ENCODE measurements around the gene EIF2AK2.
"Not testable (repeated sequence)": the region's sequence is repeated elsewhere in the genome, so short reads cannot be mapped to it uniquely, and the experiment has no call there.

EIF2AK2 gene

GRCh38 chr2:37201766-37202165 is 45.0 kb upstream of the EIF2AK2 start:
- TF ChIP-seq CTCF (IDR thresholded peaks at IDR 0.05; ENCODE audit: low read depth, low read length) (no peak), EZH2phosphoT487 (IDR thresholded peaks at IDR 0.05; ENCODE audit: low read depth) (no peak)
- Histone ChIP-seq H3K4me1 (ENCODE audit: low read length) (peaks cover 7% of the 10 kb centered on the region), H4K20me1 (ENCODE audit: insufficient read depth, low read length) (peaks cover 7% of the 10 kb centered on the region; the same call in 1 of the 2 replicates), H3K27ac (ENCODE audit: low read length) (no peak overlapping the region), H3K79me2 (ENCODE audit: low read length) (peaks cover 57% of the 10 kb centered on the region), H3K9ac (ENCODE audit: low read length) (no peak overlapping the region), H3K4me2 (ENCODE audit: low read length) (no peak overlapping the region), H3K36me3 (replicated peaks; ENCODE audit: low read depth, low read length) (peaks cover 66% of the 10 kb centered on the region), H3K9me3 (ENCODE audit: insufficient read depth, low read length) (peaks cover 6% of the 10 kb centered on the region; the same call in 1 of the 2 replicates), H3K27me3 (ENCODE audit: low read depth, low read length) (no peaks in the 10 kb centered on the region), H3K4me3 (ENCODE audit: low read length) (no peak overlapping the region), H2AFZ (ENCODE audit: low read depth, low read length) (no peak overlapping the region)

DNA sequence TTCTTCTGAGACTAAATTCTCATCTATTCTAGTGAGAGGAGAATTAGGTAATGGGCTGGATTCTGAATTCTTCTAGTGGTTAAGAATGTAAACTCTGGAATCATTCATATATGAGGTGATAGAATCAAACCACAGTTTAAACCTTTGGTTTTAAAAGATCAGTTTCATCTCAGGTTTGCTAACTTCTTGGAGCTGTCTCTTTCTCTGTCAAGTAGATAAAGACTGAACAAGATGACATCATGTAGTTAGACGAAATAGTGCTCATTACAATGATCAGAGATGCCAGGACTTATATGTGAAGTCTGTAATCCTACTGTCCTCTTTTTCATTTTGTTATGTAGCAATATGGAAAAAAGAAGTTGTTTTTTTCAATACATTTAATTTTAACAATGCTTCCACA is 44.4 kb upstream of the EIF2AK2 start:
- H3K79me2 ChIP-seq (ENCODE audit: low read length): peaks cover 56% of the 10 kb centered on the region
- H2AFZ ChIP-seq (ENCODE audit: low read depth, low read length): no peak overlapping the region
- no peak overlapping the region for H3K4me2 ChIP-seq (ENCODE audit: low read length)
- H3K4me1 ChIP-seq (ENCODE audit: low read length): peaks cover 7% of the 10 kb centered on the region
- no peak overlapping the region for H3K4me3 ChIP-seq (ENCODE audit: low read length)
- peaks cover 6% of the 10 kb centered on the region; the same call in 1 of the 2 replicates for H3K9me3 ChIP-seq (ENCODE audit: insufficient read depth, low read length)
- no peak for TF ChIP-seq EZH2phosphoT487 (IDR thresholded peaks at IDR 0.05; ENCODE audit: low read depth)
- TF ChIP-seq CTCF (IDR thresholded peaks at IDR 0.05; ENCODE audit: low read depth, low read length): no peak
- 0 out of 2 replicates have a peak, but pooled peaks cover 4% of the 10 kb centered on the region for H4K20me1 ChIP-seq (ENCODE audit: insufficient read depth, low read length)
- H3K36me3 ChIP-seq (replicated peaks; ENCODE audit: low read depth, low read length): peaks cover 60% of the 10 kb centered on the region
- H3K9ac ChIP-seq (ENCODE audit: low read length): no peak overlapping the region
- H3K27ac ChIP-seq (ENCODE audit: low read length): no peak overlapping the region
- no peaks in the 10 kb centered on the region for H3K27me3 ChIP-seq (ENCODE audit: low read depth, low read length)

GRCh38 chr2:37198681-37199065 is 41.9 kb upstream of the EIF2AK2 start:
- Histone ChIP-seq H3K36me3 (replicated peaks; ENCODE audit: low read depth, low read length) (peaks cover 40% of the 10 kb centered on the region), H3K27me3 (ENCODE audit: low read depth, low read length) (no peaks in the 10 kb centered on the region), H3K4me1 (ENCODE audit: low read length) (peaks cover 10% of the 10 kb centered on the region), H3K27ac (ENCODE audit: low read length) (no peak overlapping the region), H3K4me3 (ENCODE audit: low read length) (no peak overlapping the region), H2AFZ (ENCODE audit: low read depth, low read length) (no peak overlapping the region), H3K79me2 (ENCODE audit: low read length) (peaks cover 43% of the 10 kb centered on the region), H3K4me2 (ENCODE audit: low read length) (no peak overlapping the region), H4K20me1 (ENCODE audit: insufficient read depth, low read length) (0 out of 2 replicates have a peak, but pooled peaks cover 4% of the 10 kb centered on the region), H3K9me3 (ENCODE audit: insufficient read depth, low read length) (peaks cover 3% of the 10 kb centered on the region; the same call in 1 of the 2 replicates), H3K9ac (ENCODE audit: low read length) (no peak overlapping the region)
- TF ChIP-seq EZH2phosphoT487 (IDR thresholded peaks at IDR 0.05; ENCODE audit: low read depth): no peak
- no peak for TF ChIP-seq CTCF (IDR thresholded peaks at IDR 0.05; ENCODE audit: low read depth, low read length)

GRCh38 chr2:37196320-37197195 is 39.8 kb upstream of the EIF2AK2 start, which contains the start of gene CEBPZOS:
Gene CEBPZOS (plus strand): TSS chr2:37196496. CDS start chr2:37199705, 3,209 bp downstream.
- Histone ChIP-seq H3K79me2 (ENCODE audit: low read length) (peaks cover 39% of the 10 kb centered on the region), H2AFZ (ENCODE audit: low read depth, low read length) (peak within 1 kb of the TSS; percentile 100), H4K20me1 (ENCODE audit: insufficient read depth, low read length) (0 out of 2 replicates have a peak, but pooled peaks cover 4% of the 10 kb centered on the region), H3K4me2 (ENCODE audit: low read length) (peak within 1 kb of the TSS; percentile 99), H3K9me3 (ENCODE audit: insufficient read depth, low read length) (no peaks in the 10 kb centered on the region), H3K27ac (ENCODE audit: low read length) (peak within 1 kb of the TSS; percentile 28), H3K36me3 (replicated peaks; ENCODE audit: low read depth, low read length) (peaks cover 21% of the 10 kb centered on the region), H3K4me3 (ENCODE audit: low read length) (peak within 1 kb of the TSS; percentile 90), H3K9ac (ENCODE audit: low read length) (peak within 1 kb of the TSS; percentile 72), H3K27me3 (ENCODE audit: low read depth, low read length) (no peaks in the 10 kb centered on the region), H3K4me1 (ENCODE audit: low read length) (peaks cover 10% of the 10 kb centered on the region)
- TF ChIP-seq CTCF (IDR thresholded peaks at IDR 0.05; ENCODE audit: low read depth, low read length): no peak
- TF ChIP-seq EZH2phosphoT487 (IDR thresholded peaks at IDR 0.05; ENCODE audit: low read depth): no peak

GRCh38 chr2:37195862-37196319 is 39.1 kb upstream of the EIF2AK2 start:
- Histone ChIP-seq H3K27ac (ENCODE audit: low read length) (peak overlapping the region; percentile 28), H2AFZ (ENCODE audit: low read depth, low read length) (peak overlapping the region; percentile 100), H3K36me3 (replicated peaks; ENCODE audit: low read depth, low read length) (peaks cover 15% of the 10 kb centered on the region), H3K79me2 (ENCODE audit: low read length) (peaks cover 39% of the 10 kb centered on the region), H3K4me3 (ENCODE audit: low read length) (peak overlapping the region; percentile 90), H3K4me2 (ENCODE audit: low read length) (peak overlapping the region; percentile 99), H3K4me1 (ENCODE audit: low read length) (peaks cover 10% of the 10 kb centered on the region), H3K9ac (ENCODE audit: low read length) (peak overlapping the region; percentile 72)
- H3K27me3 ChIP-seq (ENCODE audit: low read depth, low read length); H3K9me3 ChIP-seq (ENCODE audit: insufficient read depth, low read length); H4K20me1 ChIP-seq (ENCODE audit: insufficient read depth, low read length): not testable (repeated sequence)

Data from OCI-LY3 (cell line).